IPS DF 6.9 (cell line): ENCODE results near the gene TRPM3.
"Not testable (repeated sequence)": the region's sequence is repeated elsewhere in the genome, so short reads cannot be mapped to it uniquely, and the experiment has no call there.

Source experiments
- DNase-seq: peaks from one replicate; pipeline ENCODE4 v3.0.0-alpha.2; 2013; ENCODE audit warnings: low read depth, low spot score
- H3K27ac ChIP-seq: one replicate; pipeline ENCODE4 v1.5.1; 2013; ENCODE audit warnings: low read length, control low read depth
- H3K27me3 ChIP-seq: 2 replicates; pipeline ENCODE4 v1.6.1; 2013; ENCODE audit warnings: mild to moderate bottlenecking, low read length; ENCODE audit not compliant: control insufficient read depth, insufficient read depth
- H3K36me3 ChIP-seq: 2 replicates; pipeline ENCODE4 v1.6.1; 2013; ENCODE audit warnings: low read length; ENCODE audit not compliant: control insufficient read depth, insufficient read depth
- H3K4me1 ChIP-seq: 2 replicates; pipeline ENCODE4 v1.6.1; 2013; ENCODE audit warnings: low read length; ENCODE audit not compliant: control insufficient read depth, insufficient read depth
- H3K4me3 ChIP-seq: 2 replicates; pipeline ENCODE4 v1.5.1; 2013; ENCODE audit warnings: mild to moderate bottlenecking, low read length
- H3K9me3 ChIP-seq: 2 replicates; pipeline ENCODE4 v1.6.1; 2013; ENCODE audit warnings: low read length, inconsistent platforms; ENCODE audit not compliant: control insufficient read depth, insufficient read depth
- WGBS: extraction: QIAGEN DNeasy Blood & Tissue Kit; methylation state at CpG from one replicate; pipeline ENCODE4 v1.1.7; 2013; ENCODE audit warnings: mixed read lengths, missing lambda C conversion rate; ENCODE audit not compliant: insufficient read length, insufficient coverage; 5-methylcytosine and 5-hydroxymethylcytosine counted together

Gene TRPM3

GRCh38 chr9:70656281-70656680, 465.1 kb downstream of the TRPM3 start:
- Histone ChIP-seq H3K36me3 (no peaks in the 10 kb centered on the region), H3K9me3 (no peaks in the 10 kb centered on the region; the same call in 1 of the 2 replicates), H3K27me3 (no peaks in the 10 kb centered on the region), H3K4me3 (no peak overlapping the region), H3K27ac (no peak overlapping the region), H3K4me1 (no peaks in the 10 kb centered on the region)
- WGBS, result no CpG with 5 or more reads among the region's 1 CpG
- no peak for DNase-seq

- Histone ChIP-seq H3K27ac (no peak overlapping the region), H3K4me1 (no peaks in the 10 kb centered on the region), H3K4me3 (no peak overlapping the region), H3K9me3 (no peaks in the 10 kb centered on the region; the same call in 1 of the 2 replicates), H3K36me3 (no peaks in the 10 kb centered on the region), H3K27me3 (no peaks in the 10 kb centered on the region)
- WGBS, result no CpG with 5 or more reads among the region's 1 CpG
- DNase-seq, result no peak
Measured at GRCh38 chr9:70654144-70654543, 467.3 kb downstream of the TRPM3 start.

GRCh38 chr9:70644627-70645026, 476.8 kb downstream of the TRPM3 start:
- not testable (repeated sequence) for H3K36me3 ChIP-seq, H3K27me3 ChIP-seq, DNase-seq, H3K4me3 ChIP-seq, H3K27ac ChIP-seq, H3K4me1 ChIP-seq, H3K9me3 ChIP-seq

GRCh38 chr9:70642341-70642740, 479.1 kb downstream of the TRPM3 start:
- Histone ChIP-seq H3K9me3 (no peaks in the 10 kb centered on the region), H3K36me3 (no peaks in the 10 kb centered on the region), H3K27me3 (no peaks in the 10 kb centered on the region), H3K4me3 (no peak overlapping the region), H3K27ac (no peak overlapping the region), H3K4me1 (0 out of 2 replicates have a peak, but pooled peaks cover 2% of the 10 kb centered on the region)
- no CpG with 5 or more reads among the region's 8 CpGs for WGBS
- no peak for DNase-seq

- H3K9me3 ChIP-seq, result no peaks in the 10 kb centered on the region
- no peaks in the 10 kb centered on the region for H3K36me3 ChIP-seq
- no peaks in the 10 kb centered on the region for H3K27me3 ChIP-seq
- 0 out of 2 replicates have a peak, but pooled peaks cover 2% of the 10 kb centered on the region for H3K4me1 ChIP-seq
- no peak overlapping the region for H3K4me3 ChIP-seq
- DNase-seq, result no peak
- H3K27ac ChIP-seq, result no peak overlapping the region
- WGBS, result no CpG with 5 or more reads among the region's 1 CpG
Measured at GRCh38 chr9:70641631-70642030, 479.8 kb downstream of the TRPM3 start.

- no CpG with 5 or more reads among the region's 4 CpGs for whole genome bisulfite sequencing
- 0 out of 2 replicates have a peak, but pooled peaks cover 2% of the 10 kb centered on the region for H3K4me1 ChIP-seq
- DNase-seq, result no peak
- no peaks in the 10 kb centered on the region for H3K36me3 ChIP-seq
- no peak overlapping the region for H3K4me3 ChIP-seq
- no peaks in the 10 kb centered on the region for H3K9me3 ChIP-seq
- H3K27me3 ChIP-seq, result no peaks in the 10 kb centered on the region
- H3K27ac ChIP-seq, result no peak overlapping the region
Measured at GRCh38 chr9:70641031-70641430, 480.4 kb downstream of the TRPM3 start.

- Histone ChIP-seq H3K36me3 (no peaks in the 10 kb centered on the region), H3K27ac (no peak overlapping the region), H3K27me3 (no peaks in the 10 kb centered on the region), H3K9me3 (no peaks in the 10 kb centered on the region), H3K4me3 (no peak overlapping the region), H3K4me1 (0 out of 2 replicates have a peak, but pooled peaks cover 2% of the 10 kb centered on the region)
- no CpG with 5 or more reads among the region's 15 CpGs for WGBS
- DNase-seq, result peak; percentile 25
Measured at GRCh38 chr9:70639853-70640814, 481.3 kb downstream of the TRPM3 start.

GRCh38 chr9:70635790-70636189, 485.6 kb downstream of the TRPM3 start:
- Histone ChIP-seq H3K36me3 (no peaks in the 10 kb centered on the region), H3K4me1 (no peaks in the 10 kb centered on the region), H3K9me3 (no peaks in the 10 kb centered on the region), H3K27ac (no peak overlapping the region), H3K27me3 (no peaks in the 10 kb centered on the region), H3K4me3 (no peak overlapping the region)
- no CpG with 5 or more reads among the region's 3 CpGs for WGBS
- no peak for DNase-seq

GRCh38 chr9:70634696-70635095, 486.7 kb downstream of the TRPM3 start:
- Histone ChIP-seq H3K27ac (no peak overlapping the region), H3K9me3 (no peaks in the 10 kb centered on the region), H3K27me3 (no peaks in the 10 kb centered on the region), H3K4me3 (no peak overlapping the region), H3K4me1 (no peaks in the 10 kb centered on the region), H3K36me3 (no peaks in the 10 kb centered on the region)
- no peak for DNase-seq
- no CpG with 5 or more reads among the region's 4 CpGs for WGBS

GRCh38 chr9:70630971-70631370, 490.4 kb downstream of the TRPM3 start:
- H3K36me3 ChIP-seq, result no peaks in the 10 kb centered on the region
- no peaks in the 10 kb centered on the region for H3K4me1 ChIP-seq
- no peaks in the 10 kb centered on the region for H3K9me3 ChIP-seq
- no peaks in the 10 kb centered on the region for H3K27me3 ChIP-seq
- no peak for DNase-seq
- no CpG with 5 or more reads among the region's 3 CpGs for WGBS
- no peak overlapping the region for H3K4me3 ChIP-seq
- no peak overlapping the region for H3K27ac ChIP-seq
